K562 (cell line): Measurements from ENCODE around the gene NLRP9. TPM values are rescaled to one million over a fixed set of nuclear protein-coding genes. Genes with fewer than 3 reads are reported as not detected.

Experiments
- ATAC-seq: fragments of 200-7000 bp; cut with Tn5 transposase; 3 replicates; pipeline ENCODE4 v1.9.1; 2020; ENCODE audit warnings: moderate library complexity
- BruUV-seq: library from RNA; stranded (reverse); fragments of 400-500 nt; replicated peaks from 2 replicates; lab custom pipeline; 2021; lab: Mats Ljungman, UMichigan
- CTCF ChIA-PET: fragments of 300-600 bp; formaldehyde crosslinking; extraction: SDS; loops from one replicate; lab custom pipeline; 2021; ENCODE audit warnings: low intra/inter-chr PET ratio; lab: Yijun Ruan, JAX
- POLR2A ChIA-PET: fragments of 300-600, 350-650 bp; sonication (Branson Sonifier 250); formaldehyde crosslinking; extraction: SDS; loops from one replicate; lab custom pipeline; 2021; ENCODE audit warnings: antibody characterized with exemption, inconsistent platforms; lab: Yijun Ruan, JAX
- DNase-seq, 4 experiments: peaks; one replicate each; pipeline versions ENCODE4 v3.0.0 to v3.0.0-alpha.2; 2011 to 2018; ENCODE audit warnings: low spot score in 3 of 4, mixed read lengths in 3 of 4; ENCODE audit errors: extremely low read depth in 1 of 4
- FAIRE-seq: peaks from 2 replicates; lab custom pipeline; 2011; peaks lifted over from hg19 to GRCh38; lab: Jason Lieb, UNC
- H2AFZ ChIP-seq: 2 replicates; pipeline ENCODE4 v1.6.0; 2011; ENCODE audit warnings: low read depth, low read length, control low read depth, inconsistent platforms
- H3K27ac ChIP-seq: fragments of 200-600 bp; 3 replicates; pipeline ENCODE4 v1.8.0; 2011; ENCODE audit warnings: low read depth, mild to moderate bottlenecking, control low read depth, inconsistent platforms, low read length, moderate library complexity, mixed read lengths; ENCODE audit errors: extremely low read depth
- H3K27me3 ChIP-seq, 2 experiments: fragments of 300-600 bp in 1 of 2; 2 replicates in 1 of 2; 3 replicates in 1 of 2; pipeline versions ENCODE4 v1.6.0 to v1.8.0; 2011; ENCODE audit warnings: inconsistent platforms in 2 of 2, low read length in 2 of 2, mild to moderate bottlenecking in 1 of 2, mixed read lengths in 1 of 2, moderate library complexity in 1 of 2; ENCODE audit not compliant: control insufficient read depth in 2 of 2, insufficient read depth in 2 of 2
- H3K36me3 ChIP-seq: fragments of 300-600 bp; 3 replicates; pipeline ENCODE4 v1.8.0; 2011; ENCODE audit warnings: mild to moderate bottlenecking, low read length, inconsistent platforms; ENCODE audit not compliant: control insufficient read depth, insufficient read depth
- H3K4me1 ChIP-seq, 2 experiments: fragments of 200-600 bp in 1 of 2; replicated peaks in 1 of 2; 2 replicates in 1 of 2; 3 replicates in 1 of 2; pipeline versions ENCODE4 v1.5.1 to v1.8.0; 2011; ENCODE audit warnings: inconsistent platforms in 2 of 2, low read length in 2 of 2, mild to moderate bottlenecking in 1 of 2, mixed read lengths in 1 of 2, moderate library complexity in 1 of 2; ENCODE audit not compliant: control insufficient read depth in 2 of 2, insufficient read depth in 2 of 2
- H3K4me2 ChIP-seq: 2 replicates; pipeline ENCODE4 v1.6.1; 2011; ENCODE audit warnings: low read length, control low read depth, inconsistent platforms, mixed read lengths; ENCODE audit not compliant: insufficient read depth
- H3K4me3 ChIP-seq: fragments of 200-600 bp; sonication (generic), shearing (Covaris generic); 2 replicates; pipeline ENCODE4 v1.5.1; 2016; ENCODE audit warnings: control low read depth, inconsistent platforms
- H3K79me2 ChIP-seq: fragments of 200-600 bp; 3 replicates; pipeline ENCODE4 v1.8.0; 2011; ENCODE audit warnings: low read length, inconsistent platforms; ENCODE audit not compliant: control insufficient read depth, insufficient read depth
- H3K9ac ChIP-seq, 2 experiments: 2 replicates each; pipeline versions ENCODE4 v1.6.0 to v1.6.1; 2011; ENCODE audit warnings: low read depth in 2 of 2, low read length in 2 of 2, control low read depth in 1 of 2, inconsistent platforms in 1 of 2, mild to moderate bottlenecking in 1 of 2, mixed read lengths in 1 of 2; ENCODE audit not compliant: insufficient read depth in 1 of 2
- H3K9me1 ChIP-seq: one replicate; pipeline ENCODE4 v1.6.0; 2011; ENCODE audit warnings: inconsistent platforms, mild to moderate bottlenecking, low read length, moderate library complexity; ENCODE audit not compliant: control insufficient read depth, insufficient read depth
- H3K9me3 ChIP-seq: replicated peaks from 2 replicates; pipeline ENCODE4 v1.5.1; 2011; ENCODE audit warnings: low read depth, low read length, inconsistent platforms; ENCODE audit not compliant: control insufficient read depth, insufficient read depth
- H4K20me1 ChIP-seq: replicated peaks from 2 replicates; pipeline ENCODE4 v1.6.1; 2011; ENCODE audit warnings: low read length, inconsistent platforms, mixed read lengths; ENCODE audit not compliant: control insufficient read depth, insufficient read depth
- CTCFL ChIP-seq: IDR thresholded peaks from 2 replicates; pipeline ENCODE4 v1.6.1; 2011; ENCODE audit warnings: borderline replicate concordance, low read depth, mild to moderate bottlenecking, moderate library complexity, low read length; ENCODE audit not compliant: insufficient read depth, poor library complexity, severe bottlenecking
- FOXM1 ChIP-seq, 2 experiments: fragments of 450-650 bp in 1 of 2; sonication (generic) in 1 of 2; formaldehyde crosslinking in 1 of 2; IDR thresholded peaks; 2 replicates each; pipeline versions ENCODE4 v1.6.1 to v1.9.0; 2017 to 2022; ENCODE audit warnings: low read depth in 2 of 2, mild to moderate bottlenecking in 2 of 2, missing genetic modification reagents in 1 of 2, moderate library complexity in 1 of 2
- SUPT5H ChIP-seq: fragments of 450-650 bp; IDR thresholded peaks from 2 replicates; pipeline ENCODE4 v1.6.1; 2016
- ZBTB26 ChIP-seq: fragments of 450-650 bp; formaldehyde crosslinking; IDR thresholded peaks from 2 replicates; pipeline ENCODE4 v1.4.0; 2022; ENCODE audit warnings: missing genetic modification characterization
- WGBS: fragments of 100-300 bp; shearing (Covaris generic); methylation state at CpG from one replicate; pipeline ENCODE4 v1.1.6; 2016; ENCODE audit warnings: low coverage, mixed read lengths; ENCODE audit not compliant: insufficient coverage; ENCODE audit errors: missing lambda C conversion rate; 5-methylcytosine and 5-hydroxymethylcytosine counted together
- in situ Hi-C: fragments of 300-500 bp; cut with MboI; formaldehyde crosslinking; loops from 4 replicates; pipeline ENCODE4 v1.15.0; 2018; ENCODE audit warnings: inconsistent platforms, mixed read lengths
- intact Hi-C: fragments of 100-400 bp; cut with micrococcal nuclease; formaldehyde crosslinking; loops from 2 replicates; pipeline ENCODE4 v1.14.2; 2022
- polyA plus RNA-seq, 8 experiments: library from polyadenylated mRNA; depleted of rRNA in 4 of 8; stranded (reverse) in 5 of 8; unstranded in 3 of 8; fragments of >200 nt; fragmentation: Nextera tagmentation in 2 of 8; fragmentation: Illumina TruSeq in 1 of 8; extraction: Ambion mirVana in 2 of 8; extraction: Trizol in 1 of 8; gene quantifications; 2 replicates each; pipeline versions ENCODE4 v1.2.1 to v1.2.3, GENCODE V29; 2011 to 2014; ENCODE audit warnings: inconsistent platforms in 1 of 8, missing spikeins in 1 of 8
- total RNA-seq, 7 experiments: library from RNA; depleted of rRNA in 6 of 7; stranded (reverse); fragments of >200 nt in 6 of 7; fragmentation: Illumina TruSeq in 2 of 7; extraction: Trizol in 2 of 7; gene quantifications; 2 replicates each; pipeline versions ENCODE4 v1.2.1 to v1.2.3, GENCODE V29; 2011 to 2021; ENCODE audit warnings: low replicate concordance in 1 of 7

NLRP9 gene
- total and polyA plus RNA-seq, 9 of the 15 experiments (the other 6 are each of a cell fraction or from before 2014, with no cell fraction given) = not detected

DNA sequence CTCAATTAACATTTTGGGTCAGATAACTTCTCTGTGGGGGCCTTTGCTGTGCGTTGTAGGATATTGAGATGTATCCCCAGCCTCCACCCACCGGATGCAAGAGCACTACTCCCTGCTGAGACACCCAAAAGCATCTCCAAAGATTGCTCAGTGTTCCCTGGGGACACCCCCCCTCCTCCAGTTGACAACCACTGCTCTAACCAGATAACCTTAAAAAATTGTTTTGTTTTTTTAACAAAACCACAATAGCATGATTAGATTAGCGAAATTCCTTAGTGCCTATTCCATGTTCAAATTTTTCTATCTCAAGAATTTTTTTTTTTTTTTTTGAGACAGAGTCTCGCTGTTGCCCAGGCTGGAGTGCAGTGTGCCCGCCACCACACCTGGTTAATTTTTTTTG is 65.8 kb downstream of the NLRP9 start (continued):
- no peak for TF ChIP-seq ZBTB26 (CRISPR knock-in tag)
- no peak for TF ChIP-seq CTCFL

DNA sequence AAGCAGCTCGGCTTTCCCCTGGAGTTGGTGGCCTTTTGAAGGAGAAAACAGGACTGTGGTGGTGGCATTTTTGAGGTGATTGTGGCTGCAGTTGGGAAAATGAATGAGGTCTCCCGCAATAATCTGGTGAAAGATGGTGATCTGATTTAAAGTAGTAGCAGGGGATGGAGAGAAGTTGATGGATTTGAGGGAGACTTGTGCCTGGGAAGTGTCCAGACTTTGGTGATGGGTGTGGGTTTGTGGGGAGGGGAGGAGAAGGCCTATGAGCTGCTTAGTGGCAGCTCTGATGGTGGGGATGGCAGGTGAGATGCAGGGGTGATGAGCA is 67.2 kb downstream of the NLRP9 start:
- POLR2A ChIA-PET = interaction anchor here (1.1 to 2.1 kb wide), 5 partner anchors 8 to 23 kb away, joined by 5 to 12 read pairs (median 7); partner anchors contain the start of genes CCDC106 and U2AF2

More for the DNA sequence above, 67.2 kb downstream of the NLRP9 start:
- WGBS = 43% methylated on average over 2 of the region's 2 CpGs
- no peak for ATAC-seq
- DNase-seq = peak in 1 of 4 experiments; percentile 16
- Histone ChIP-seq H3K9ac (peak overlapping the region in 1 of 2 experiments; percentile 14; a peak in 2 of 4 replicates), H3K4me1 (peaks cover 27 to 50% of the 10 kb centered on the region in 2 experiments), H3K36me3 (peaks cover 83% of the 10 kb centered on the region), H3K9me1 (peaks cover 5% of the 10 kb centered on the region), H2AFZ (no peak overlapping the region), H3K27me3 (no peaks in the 10 kb centered on the region), H4K20me1 (peaks cover 53% of the 10 kb centered on the region), H3K9me3 (no peaks in the 10 kb centered on the region), H3K27ac (no peak overlapping the region), H3K4me3 (no peak overlapping the region), H3K4me2 (no peak overlapping the region), H3K79me2 (peaks cover 89% of the 10 kb centered on the region)
- TF ChIP-seq SUPT5H = 0 out of 2 replicates have a peak, but pooled peaks have one; percentile 2
- no peak for TF ChIP-seq FOXM1 (IDR thresholded peaks at IDR 0.05; ENCODE audit: low read depth)
- TF ChIP-seq FOXM1 (CRISPR knock-in tag; IDR thresholded peaks at IDR 0.05; ENCODE audit: low read depth) = no peak
- in situ Hi-C loops = no loop called here
- FAIRE-seq = no peak
- BruUV-seq = no TSS peak
- intact Hi-C loops = no loop called here
- CTCF ChIA-PET = no interaction called here
